Mesendoderm (in vitro differentiated cells): ENCODE data around the gene MAP3K12.
"Not testable (repeated sequence)": the region's sequence is repeated elsewhere in the genome, so short reads cannot be mapped to it uniquely, and the experiment has no call there.

Experiments used
- DNase-seq: peaks from one replicate; pipeline ENCODE4 v3.0.0; 2013
- H2AK5ac ChIP-seq: 2 replicates; pipeline ENCODE4 v1.6.1; 2013; ENCODE audit warnings: low read length, inconsistent platforms
- H2BK120ac ChIP-seq: 2 replicates; pipeline ENCODE4 v1.6.1; 2013; ENCODE audit warnings: low read depth, mild to moderate bottlenecking, low read length, moderate library complexity, mixed read lengths
- H2BK15ac ChIP-seq: replicated peaks from 2 replicates; pipeline ENCODE4 v1.6.1; 2013; ENCODE audit warnings: low read depth, mild to moderate bottlenecking, moderate library complexity
- H2BK5ac ChIP-seq: 2 replicates; pipeline ENCODE4 v1.6.1; 2013; ENCODE audit warnings: low read length, inconsistent platforms
- H3K18ac ChIP-seq: 2 replicates; pipeline ENCODE4 v1.6.1; 2013; ENCODE audit warnings: mild to moderate bottlenecking, low read length, mixed read lengths
- H3K23ac ChIP-seq: one replicate; pipeline ENCODE4 v1.6.1; 2013; ENCODE audit warnings: low read length
- H3K27ac ChIP-seq: 2 replicates; pipeline ENCODE4 v1.5.1; 2013; ENCODE audit warnings: low read depth, mild to moderate bottlenecking, inconsistent platforms, low read length, moderate library complexity
- H3K27me3 ChIP-seq: 2 replicates; pipeline ENCODE4 v1.6.1; 2013; ENCODE audit warnings: low read length, control low read depth, mild to moderate bottlenecking, inconsistent platforms; ENCODE audit not compliant: insufficient read depth, poor library complexity
- H3K36me3 ChIP-seq: 2 replicates; pipeline ENCODE4 v1.6.1; 2013; ENCODE audit warnings: low read length, inconsistent platforms; ENCODE audit not compliant: control insufficient read depth, insufficient read depth
- H3K4ac ChIP-seq: one replicate; pipeline ENCODE4 v1.6.1; 2013; ENCODE audit warnings: low read depth, mild to moderate bottlenecking, low read length, moderate library complexity
- H3K4me1 ChIP-seq: 2 replicates; pipeline ENCODE4 v1.6.1; 2013; ENCODE audit warnings: low read depth, low read length, inconsistent platforms; ENCODE audit not compliant: control insufficient read depth
- H3K4me2 ChIP-seq: 2 replicates; pipeline ENCODE4 v1.6.1; 2013; ENCODE audit warnings: low read length
- H3K4me3 ChIP-seq: 2 replicates; pipeline ENCODE4 v1.5.1; 2013; ENCODE audit warnings: mild to moderate bottlenecking, low read length
- H3K56ac ChIP-seq: one replicate; pipeline ENCODE4 v1.6.1; 2013; ENCODE audit warnings: low read length
- H3K79me1 ChIP-seq: 2 replicates; pipeline ENCODE4 v1.6.1; 2013; ENCODE audit warnings: low read length, inconsistent platforms
- H3K79me2 ChIP-seq: 2 replicates; pipeline ENCODE4 v1.6.1; 2013; ENCODE audit warnings: mild to moderate bottlenecking, low read length; ENCODE audit not compliant: control insufficient read depth, insufficient read depth
- H3K9ac ChIP-seq: 2 replicates; pipeline ENCODE4 v1.6.1; 2013; ENCODE audit warnings: low read length, inconsistent platforms
- H4K5ac ChIP-seq: one replicate; pipeline ENCODE4 v1.6.1; 2013; ENCODE audit warnings: low read length
- H4K8ac ChIP-seq: one replicate; pipeline ENCODE4 v1.6.1; 2013; ENCODE audit warnings: low read depth, mild to moderate bottlenecking, control low read depth, low read length, moderate library complexity
- WGBS: extraction: QIAGEN DNeasy Blood & Tissue Kit; methylation state at CpG from one replicate; pipeline ENCODE4 v1.1.7; 2013; ENCODE audit warnings: low lambda C conversion rate, missing lambda C conversion rate; ENCODE audit not compliant: insufficient coverage; ENCODE audit errors: extremely low coverage; 5-methylcytosine and 5-hydroxymethylcytosine counted together

Gene MAP3K12

GRCh38 chr12:53443955-53444354 is 55.3 kb downstream of the MAP3K12 start:
- H2BK120ac ChIP-seq: no peak overlapping the region
- H4K8ac ChIP-seq: no peak overlapping the region
- H3K18ac ChIP-seq: no peak overlapping the region
- peaks cover 7% of the 10 kb centered on the region for H3K79me1 ChIP-seq
- no peak overlapping the region for H4K5ac ChIP-seq
- no peak overlapping the region for H3K4me2 ChIP-seq
- no peak overlapping the region for H2BK15ac ChIP-seq
- H2BK5ac ChIP-seq: no peak overlapping the region
- DNase-seq: peak; percentile 69
- no peak overlapping the region for H3K9ac ChIP-seq
- no CpG with 5 or more reads among the region's 4 CpGs for WGBS
- peaks cover 10% of the 10 kb centered on the region for H3K79me2 ChIP-seq
- no peak overlapping the region for H2AK5ac ChIP-seq
- H3K4ac ChIP-seq: no peak overlapping the region
- H3K4me3 ChIP-seq: no peak overlapping the region
- no peak overlapping the region for H3K27ac ChIP-seq
- H3K56ac ChIP-seq: no peak overlapping the region
- no peak overlapping the region for H3K23ac ChIP-seq
- H3K4me1 ChIP-seq: peaks cover 3% of the 10 kb centered on the region
- H3K36me3 ChIP-seq: no peaks in the 10 kb centered on the region
- no peaks in the 10 kb centered on the region for H3K27me3 ChIP-seq

- no peak within 1 kb of the TSS for H2BK120ac ChIP-seq
- peak within 1 kb of the TSS; percentile 95 for H3K56ac ChIP-seq
- DNase-seq: peak; percentile 100
- peaks cover 10% of the 10 kb centered on the region for H3K79me2 ChIP-seq
- H3K4ac ChIP-seq: peak within 1 kb of the TSS; percentile 49
- peak within 1 kb of the TSS; percentile 72 for H3K18ac ChIP-seq
- no peak within 1 kb of the TSS for H2BK15ac ChIP-seq
- peak within 1 kb of the TSS; percentile 23 for H2BK5ac ChIP-seq
- H4K5ac ChIP-seq: no peak within 1 kb of the TSS
- peaks cover 3% of the 10 kb centered on the region for H3K4me1 ChIP-seq
- peak within 1 kb of the TSS; percentile 93 for H3K4me2 ChIP-seq
- H2AK5ac ChIP-seq: peak within 1 kb of the TSS; percentile 43
- H3K4me3 ChIP-seq: peak within 1 kb of the TSS; percentile 96
- H3K27ac ChIP-seq: peak within 1 kb of the TSS; percentile 85
- no peaks in the 10 kb centered on the region for H3K36me3 ChIP-seq
- peaks cover 7% of the 10 kb centered on the region for H3K79me1 ChIP-seq
- no CpG with 5 or more reads among the region's 31 CpGs for WGBS
- H3K27me3 ChIP-seq: no peaks in the 10 kb centered on the region
- peak within 1 kb of the TSS; percentile 93 for H3K9ac ChIP-seq
- peak within 1 kb of the TSS; percentile 30 for H4K8ac ChIP-seq
- peak within 1 kb of the TSS; percentile 59 for H3K23ac ChIP-seq
Observed at GRCh38 chr12:53441040-53441833, 58.0 kb downstream of the MAP3K12 start, which contains the start of gene PRR13. TSS of gene PRR13 (plus strand) at chr12:53441734. CDS start at chr12:53442715, 981 bp downstream.

DNA sequence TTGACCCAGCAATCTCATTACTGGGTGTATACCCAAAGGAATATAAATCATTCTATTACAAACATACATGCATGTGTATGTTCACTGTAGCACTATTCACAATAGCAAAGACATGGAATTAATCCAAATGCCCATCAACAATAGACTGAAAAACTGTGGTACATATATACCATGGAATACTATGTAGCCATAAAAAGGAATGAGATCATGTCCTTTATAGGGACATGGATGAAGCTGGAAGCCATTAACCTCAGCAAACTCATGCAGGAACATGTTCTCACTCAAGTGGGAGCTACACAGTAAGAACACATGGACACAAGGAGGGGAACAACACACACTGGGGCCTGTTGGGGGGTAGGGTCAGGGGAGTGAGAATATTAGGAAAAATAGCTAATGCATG is 59.7 kb downstream of the MAP3K12 start:
- not testable (repeated sequence) for H2BK5ac ChIP-seq, H3K56ac ChIP-seq, H2AK5ac ChIP-seq, H3K4me3 ChIP-seq, H3K27ac ChIP-seq, H3K4me2 ChIP-seq, H3K9ac ChIP-seq, H3K4ac ChIP-seq, H2BK15ac ChIP-seq, H2BK120ac ChIP-seq, H3K18ac ChIP-seq, H3K23ac ChIP-seq, H3K27me3 ChIP-seq, H4K8ac ChIP-seq, H3K79me1 ChIP-seq, DNase-seq, H3K4me1 ChIP-seq, H4K5ac ChIP-seq, H3K36me3 ChIP-seq
- H3K79me2 ChIP-seq: peaks cover 10% of the 10 kb centered on the region

DNA sequence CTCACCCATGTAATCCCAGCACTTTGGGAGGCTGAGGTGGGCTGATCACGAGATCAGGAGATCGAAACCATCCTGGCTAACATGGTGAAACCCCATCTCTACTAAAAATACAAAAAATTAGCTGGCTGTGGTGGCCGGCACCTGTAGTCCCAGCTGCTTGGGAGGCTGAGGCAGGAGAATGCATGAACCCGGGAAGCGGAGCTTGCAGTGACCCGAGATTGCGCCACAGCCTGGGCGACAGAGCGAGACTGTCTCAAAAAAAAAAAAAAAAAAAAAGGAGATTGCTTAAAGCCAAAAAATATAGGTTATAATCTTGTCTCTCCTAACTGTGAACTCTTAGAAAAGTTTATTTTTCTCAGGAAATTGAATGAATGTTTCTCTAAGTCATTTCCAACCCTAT is 63.9 kb downstream of the MAP3K12 start:
- not testable (repeated sequence) for H3K79me2 ChIP-seq, H3K27me3 ChIP-seq, H2BK120ac ChIP-seq, H3K4me2 ChIP-seq, H3K79me1 ChIP-seq, H3K56ac ChIP-seq, H4K8ac ChIP-seq, H3K36me3 ChIP-seq, H3K4me1 ChIP-seq, H4K5ac ChIP-seq, H3K18ac ChIP-seq, H3K27ac ChIP-seq, H3K4ac ChIP-seq, H3K9ac ChIP-seq, DNase-seq, H2BK5ac ChIP-seq, H2AK5ac ChIP-seq, H2BK15ac ChIP-seq, H3K4me3 ChIP-seq, H3K23ac ChIP-seq
- WGBS: no CpG with 5 or more reads among the region's 9 CpGs

- WGBS: no CpG with 5 or more reads among the region's 7 CpGs
- no peak overlapping the region for H2AK5ac ChIP-seq
Observed at GRCh38 chr12:53431187-53431586, 68.1 kb downstream of the MAP3K12 start.

DNA sequence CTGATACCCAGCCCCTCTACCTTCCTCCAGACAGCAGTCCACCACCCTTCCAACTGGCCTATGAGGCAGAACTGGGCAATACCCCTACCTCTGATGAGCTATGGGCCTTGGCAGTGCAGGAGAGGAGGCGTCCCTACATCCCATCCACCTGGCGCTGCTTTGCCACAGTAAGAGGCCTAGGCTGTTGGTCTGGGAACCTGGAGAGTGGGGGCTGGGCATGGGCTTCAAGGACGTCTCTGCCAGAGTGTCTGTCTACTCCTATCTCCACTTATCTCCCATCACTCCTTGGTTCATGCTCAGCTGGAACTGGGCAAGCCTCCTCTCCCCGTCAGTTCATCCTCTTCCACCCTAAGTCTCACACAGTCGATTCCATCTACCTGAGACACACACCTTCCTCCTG is 69.1 kb downstream of the MAP3K12 start:
- Histone ChIP-seq H2BK15ac (no peak overlapping the region), H3K27me3 (no peaks in the 10 kb centered on the region), H3K79me1 (no peaks in the 10 kb centered on the region), H3K4me1 (peaks cover 2% of the 10 kb centered on the region), H3K56ac (no peak overlapping the region), H3K4me3 (no peak overlapping the region), H4K5ac (no peak overlapping the region), H3K36me3 (no peaks in the 10 kb centered on the region), H3K4ac (no peak overlapping the region), H3K9ac (no peak overlapping the region), H2BK5ac (no peak overlapping the region), H3K23ac (no peak overlapping the region), H3K18ac (no peak overlapping the region), H4K8ac (no peak overlapping the region), H3K4me2 (no peak overlapping the region), H3K79me2 (no peaks in the 10 kb centered on the region), H3K27ac (no peak overlapping the region), H2AK5ac (no peak overlapping the region), H2BK120ac (no peak overlapping the region)
- WGBS: no CpG with 5 or more reads among the region's 5 CpGs
- no peak for DNase-seq

More at GRCh38 chr12:53431187-53431586, 68.1 kb downstream of the MAP3K12 start:
- no peak overlapping the region for H3K27ac ChIP-seq
- no peak overlapping the region for H3K4me2 ChIP-seq
- DNase-seq: no peak
- no peak overlapping the region for H2BK5ac ChIP-seq
- no peaks in the 10 kb centered on the region for H3K79me2 ChIP-seq
- no peaks in the 10 kb centered on the region for H3K36me3 ChIP-seq
- H3K4ac ChIP-seq: no peak overlapping the region
- no peak overlapping the region for H2BK120ac ChIP-seq
- no peak overlapping the region for H4K5ac ChIP-seq
- H3K79me1 ChIP-seq: no peaks in the 10 kb centered on the region
- H3K4me1 ChIP-seq: no peaks in the 10 kb centered on the region
- no peak overlapping the region for H3K56ac ChIP-seq
- no peak overlapping the region for H3K9ac ChIP-seq
- H2BK15ac ChIP-seq: no peak overlapping the region
- no peak overlapping the region for H3K18ac ChIP-seq
- H3K23ac ChIP-seq: no peak overlapping the region
- H4K8ac ChIP-seq: no peak overlapping the region
- no peak overlapping the region for H3K4me3 ChIP-seq
- no peaks in the 10 kb centered on the region for H3K27me3 ChIP-seq
